Keratinocyte (primary cell): ENCODE results near the gene DTNBP1. TPM values are rescaled to one million over a fixed set of nuclear protein-coding genes. Genes with fewer than 3 reads are reported as not detected.

Experiments used
- DNase-seq: peaks from one replicate; pipeline ENCODE4 v3.0.0-alpha.2; 2011; ENCODE audit warnings: low read depth, missing footprints, low spot score
- FAIRE-seq: peaks from 2 replicates; lab custom pipeline; 2011; peaks lifted over from hg19 to GRCh38; lab: Jason Lieb, UNC
- H2AFZ ChIP-seq: 2 replicates; pipeline ENCODE4 v1.6.0; 2012; ENCODE audit warnings: low read length, control low read depth, inconsistent platforms; ENCODE audit not compliant: control insufficient read depth
- H3K27ac ChIP-seq: 2 replicates; pipeline ENCODE4 v1.5.1; 2011; ENCODE audit warnings: low read length; ENCODE audit not compliant: control insufficient read depth, insufficient read depth
- H3K27me3 ChIP-seq: 3 replicates; pipeline ENCODE4 v1.6.0; 2011; ENCODE audit warnings: low read length; ENCODE audit not compliant: control insufficient read depth, insufficient read depth; ENCODE audit errors: extremely low read depth
- H3K36me3 ChIP-seq, 2 experiments: 2 replicates in 1 of 2; 3 replicates in 1 of 2; pipeline ENCODE4 v1.5.1; 2011; ENCODE audit warnings: low read length in 2 of 2, mild to moderate bottlenecking in 1 of 2; ENCODE audit not compliant: control insufficient read depth in 2 of 2, insufficient read depth in 2 of 2; ENCODE audit errors: extremely low read depth in 1 of 2
- H3K4me1 ChIP-seq: 3 replicates; pipeline ENCODE4 v1.5.1; 2011; ENCODE audit warnings: low read length; ENCODE audit not compliant: control insufficient read depth, insufficient read depth; ENCODE audit errors: extremely low read depth
- H3K4me2 ChIP-seq: 3 replicates; pipeline ENCODE4 v1.6.0; 2011; ENCODE audit warnings: low read depth, low read length; ENCODE audit not compliant: control insufficient read depth, insufficient read depth; ENCODE audit errors: extremely low read depth
- H3K4me3 ChIP-seq, 3 experiments: fragments of 200-600 bp in 1 of 3; sonication (generic) in 1 of 3; 2 replicates in 2 of 3; 3 replicates in 1 of 3; pipeline ENCODE4 v1.5.1; 2011 to 2016; ENCODE audit warnings: low read length in 3 of 3, mild to moderate bottlenecking in 3 of 3, control low read depth in 2 of 3, inconsistent platforms in 1 of 3, low read depth in 1 of 3, mixed read lengths in 1 of 3, mixed run types in 1 of 3, moderate library complexity in 1 of 3; ENCODE audit not compliant: control insufficient read depth in 2 of 3, insufficient read depth in 2 of 3; ENCODE audit errors: extremely low read depth in 1 of 3
- H3K79me2 ChIP-seq: 2 replicates; pipeline ENCODE4 v1.6.0; 2012; ENCODE audit warnings: low read length; ENCODE audit not compliant: control insufficient read depth, insufficient read depth
- H3K9ac ChIP-seq: 3 replicates; pipeline ENCODE4 v1.6.0; 2011; ENCODE audit warnings: low read length; ENCODE audit not compliant: control insufficient read depth, insufficient read depth; ENCODE audit errors: extremely low read depth
- H3K9me1 ChIP-seq: 3 replicates; pipeline ENCODE4 v1.6.0; 2011; ENCODE audit warnings: low read length; ENCODE audit not compliant: control insufficient read depth, insufficient read depth; ENCODE audit errors: extremely low read depth
- H3K9me3 ChIP-seq: 2 replicates; pipeline ENCODE4 v1.5.1; 2012; ENCODE audit warnings: low read depth, low read length; ENCODE audit not compliant: control insufficient read depth
- H4K20me1 ChIP-seq: 3 replicates; pipeline ENCODE4 v1.6.0; 2011; ENCODE audit warnings: low read length; ENCODE audit not compliant: control insufficient read depth, insufficient read depth; ENCODE audit errors: extremely low read depth
- CTCF ChIP-seq, 3 experiments: IDR thresholded peaks in 1 of 3; conservative IDR thresholded peaks in 1 of 3; optimal IDR thresholded peaks in 1 of 3; 2 replicates in 2 of 3; 3 replicates in 1 of 3; pipeline versions ENCODE3 to v1.5.1; 2011; ENCODE audit warnings: low read length in 3 of 3, mild to moderate bottlenecking in 3 of 3, moderate library complexity in 2 of 3, control low read depth in 1 of 3, inconsistent platforms in 1 of 3; ENCODE audit not compliant: insufficient read depth in 2 of 3; ENCODE audit errors: extremely low read depth in 1 of 3
- EZH2 ChIP-seq: IDR thresholded peaks from one replicate; pipeline ENCODE4 v1.6.1; 2012; ENCODE audit warnings: inconsistent platforms, mild to moderate bottlenecking, low read length, moderate library complexity
- dilution Hi-C: fragments of 300-500 bp; cut with MboI; formaldehyde crosslinking; loops from one replicate; pipeline ENCODE4 v1.7.0; 2020; ENCODE audit warnings: low sequenced_read_pairs; ENCODE audit not compliant: extremely low pct_ligation_motif_present
- polyA plus RNA-seq, 5 experiments: library from polyadenylated mRNA; depleted of rRNA in 3 of 5; stranded (reverse) in 3 of 5; stranded (forward) in 1 of 5; unstranded in 1 of 5; fragments of >200 nt; gene quantifications; 1 replicate in 1 of 5; 2 replicates in 3 of 5; 3 replicates in 1 of 5; pipeline versions ENCODE4 v1.2.1 to v1.2.3, GENCODE V29; 2011 to 2012; ENCODE audit warnings: missing spikeins in 2 of 5, low read depth in 1 of 5, low replicate concordance in 1 of 5

The DTNBP1 gene
- polyA plus RNA-seq, 1 donor (not counting 4 experiments of a cell fraction or from before 2014, with no cell fraction given): 11.5 TPM

GRCh38 chr6:15673666-15674065 lies 10.8 kb upstream of the DTNBP1 start:
- no peaks in the 10 kb centered on the region for H3K9me1 ChIP-seq
- DNase-seq (no peak), FAIRE-seq (no peak)
- no peak overlapping the region for H3K4me2 ChIP-seq
- peaks cover 13% of the 10 kb centered on the region for H3K27me3 ChIP-seq
- H3K79me2 ChIP-seq: no peaks in the 10 kb centered on the region
- no peaks in the 10 kb centered on the region for H3K36me3 ChIP-seq
- H3K27ac ChIP-seq: no peak overlapping the region
- no peaks in the 10 kb centered on the region for H3K9me3 ChIP-seq
- no peak for TF ChIP-seq CTCF (optimal IDR thresholded peaks at IDR 0.05 in 1 of 3, IDR thresholded peaks at IDR 0.05 in 1 of 3, conservative IDR thresholded peaks at IDR 0.05 in 1 of 3; ENCODE audit: extremely low read depth in 1 of 3, insufficient read depth in 2 of 3, low read length in 3 of 3)
- TF ChIP-seq EZH2: no peak
- H4K20me1 ChIP-seq: no peaks in the 10 kb centered on the region
- dilution Hi-C loops: no loop called here
- no peaks in the 10 kb centered on the region for H3K4me1 ChIP-seq
- no peak overlapping the region for H3K4me3 ChIP-seq
- no peak overlapping the region for H3K9ac ChIP-seq
- no peak overlapping the region for H2AFZ ChIP-seq

- FAIRE-seq: no peak
- H3K4me1 ChIP-seq: no peaks in the 10 kb centered on the region
- no peaks in the 10 kb centered on the region for H3K36me3 ChIP-seq
- no peak for DNase-seq
- no peak overlapping the region for H3K27ac ChIP-seq
- no peaks in the 10 kb centered on the region for H3K79me2 ChIP-seq
- H3K4me3 ChIP-seq: no peak overlapping the region
- no peak for TF ChIP-seq CTCF (optimal IDR thresholded peaks at IDR 0.05 in 1 of 3, IDR thresholded peaks at IDR 0.05 in 1 of 3, conservative IDR thresholded peaks at IDR 0.05 in 1 of 3; ENCODE audit: extremely low read depth in 1 of 3, insufficient read depth in 2 of 3, low read length in 3 of 3)
- TF ChIP-seq EZH2: no peak
- dilution Hi-C loops: no loop called here
- H3K9ac ChIP-seq: no peak overlapping the region
- H3K9me1 ChIP-seq: no peaks in the 10 kb centered on the region
- peaks cover 14% of the 10 kb centered on the region for H3K27me3 ChIP-seq
- no peaks in the 10 kb centered on the region for H4K20me1 ChIP-seq
- no peak overlapping the region for H2AFZ ChIP-seq
- no peaks in the 10 kb centered on the region for H3K9me3 ChIP-seq
- H3K4me2 ChIP-seq: no peak overlapping the region
Measured at GRCh38 chr6:15672818-15673217, 10.0 kb upstream of the DTNBP1 start.
